Caco-2 (cell line): ENCODE measurements around the gene SEMG1. TPM values are rescaled to one million over a fixed set of nuclear protein-coding genes. Genes with fewer than 3 reads are reported as not detected.

Experiments used
- BruUV-seq: library from RNA; stranded (reverse); fragments of 400-500 nt; replicated peaks from 2 replicates; lab custom pipeline; 2021; lab: Mats Ljungman, UMichigan
- CTCF ChIA-PET: fragments of 300-600 bp; sonication (Branson Sonifier 250); formaldehyde crosslinking; loops from one replicate; lab custom pipeline; 2022; ENCODE audit warnings: antibody characterized with exemption; lab: Charles Lee
- POLR2A ChIA-PET: fragments of 300-600 bp; sonication (Branson Sonifier 250); formaldehyde crosslinking; loops from one replicate; lab custom pipeline; 2022; ENCODE audit warnings: antibody characterized with exemption; lab: Charles Lee
- DNase-seq, 2 experiments: peaks; one replicate each; pipeline versions ENCODE4 v3.0.0 to v3.0.0-alpha.2; 2020 to 2022
- H3K27me3 ChIP-seq: replicated peaks from 2 replicates; pipeline ENCODE4 v1.6.0; 2011; ENCODE audit warnings: low read length; ENCODE audit not compliant: control insufficient read depth, insufficient read depth
- H3K36me3 ChIP-seq: 2 replicates; pipeline ENCODE4 v1.5.1; 2011; ENCODE audit warnings: low read length; ENCODE audit not compliant: control insufficient read depth, insufficient read depth
- H3K4me1 ChIP-seq: fragments of 250-450 bp; sonication (Bioruptor Pico); 2 replicates; pipeline ENCODE4 v1.5.1; 2020; ENCODE audit warnings: mild to moderate bottlenecking
- H3K4me3 ChIP-seq: 2 replicates; pipeline ENCODE4 v1.5.1; 2011; ENCODE audit warnings: low read depth, mild to moderate bottlenecking, control low read depth, low read length
- H3K9me3 ChIP-seq: fragments of 250-450 bp; sonication (Bioruptor Pico); 2 replicates; pipeline ENCODE4 v1.5.1; 2020; ENCODE audit warnings: mild to moderate bottlenecking, moderate library complexity
- H3K27ac Mint-ChIP-seq: one replicate; pipeline ENCODE4 v1.8.0; 2022; ENCODE audit warnings: mixed read lengths; ENCODE audit not compliant: unreplicated experiment
- H3K27me3 Mint-ChIP-seq: one replicate; pipeline ENCODE4 v1.8.0; 2022; ENCODE audit warnings: mixed read lengths; ENCODE audit not compliant: insufficient read depth, unreplicated experiment
- H3K36me3 Mint-ChIP-seq: one replicate; pipeline ENCODE4 v1.8.0; 2022; ENCODE audit warnings: mild to moderate bottlenecking, mixed read lengths; ENCODE audit not compliant: insufficient read depth, unreplicated experiment
- H3K4me1 Mint-ChIP-seq: one replicate; pipeline ENCODE4 v1.8.0; 2022; ENCODE audit warnings: low read depth, mixed read lengths; ENCODE audit not compliant: unreplicated experiment
- H3K4me3 Mint-ChIP-seq: one replicate; pipeline ENCODE4 v1.8.0; 2022; ENCODE audit warnings: mild to moderate bottlenecking, moderate library complexity, mixed read lengths; ENCODE audit not compliant: unreplicated experiment
- H3K9me3 Mint-ChIP-seq: one replicate; pipeline ENCODE4 v1.8.0; 2022; ENCODE audit warnings: mixed read lengths; ENCODE audit not compliant: unreplicated experiment
- intact Hi-C: fragments of 100-400 bp; cut with micrococcal nuclease; formaldehyde crosslinking; loops from one replicate; pipeline ENCODE4 v1.10.0; 2022; ENCODE audit not compliant: unreplicated experiment
- total RNA-seq: library from RNA; stranded (reverse); gene quantifications from 2 replicates; pipeline ENCODE4 v1.2.3, GENCODE V29; 2022
- TF ChIP-seq, protein P1 (sequence below), 2 experiments: fragments of 200-600 bp in 1 of 2; IDR thresholded peaks; 1 replicate in 1 of 2; 2 replicates in 1 of 2; pipeline versions ENCODE4 v1.5.1 to v1.8.0; 2011 to 2022; ENCODE audit warnings: antibody characterized with exemption in 1 of 2, control low read depth in 1 of 2, inconsistent platforms in 1 of 2, low read depth in 1 of 2, low read length in 1 of 2, mild to moderate bottlenecking in 1 of 2, moderate library complexity in 1 of 2; ENCODE audit not compliant: insufficient read depth in 1 of 2, severe bottlenecking in 1 of 2, unreplicated experiment in 1 of 2

The SEMG1 gene
- total RNA-seq, 1 experiment from 2014 or later: not detected

DNA sequence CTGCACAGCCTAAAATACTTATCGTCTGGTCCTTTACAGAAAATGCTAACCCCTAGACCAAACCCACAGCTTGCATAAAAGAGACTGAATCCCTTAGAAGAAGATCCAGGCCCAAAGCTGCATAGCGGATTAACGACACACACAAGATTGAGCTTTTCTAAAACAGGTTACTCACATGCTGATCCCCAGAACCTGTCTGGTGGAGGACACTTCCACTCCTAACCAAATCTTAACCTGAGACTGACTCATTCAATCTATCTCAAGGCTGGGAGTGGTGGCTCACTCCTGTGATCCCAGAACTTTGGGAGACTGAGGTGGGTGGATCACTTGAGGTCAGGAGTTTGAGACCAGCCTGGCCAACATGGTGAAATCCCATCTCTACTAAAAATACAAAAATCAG is 50.3 kb downstream of the SEMG1 start:
- no peak for DNase-seq
- H3K9me3 Mint-ChIP-seq: no peaks in the 10 kb centered on the region
- peaks cover 13% of the 10 kb centered on the region for H3K27me3 Mint-ChIP-seq
- no peaks in the 10 kb centered on the region for H3K27me3 ChIP-seq
- no peak overlapping the region for H3K27ac Mint-ChIP-seq
- TF ChIP-seq, protein P1, sequence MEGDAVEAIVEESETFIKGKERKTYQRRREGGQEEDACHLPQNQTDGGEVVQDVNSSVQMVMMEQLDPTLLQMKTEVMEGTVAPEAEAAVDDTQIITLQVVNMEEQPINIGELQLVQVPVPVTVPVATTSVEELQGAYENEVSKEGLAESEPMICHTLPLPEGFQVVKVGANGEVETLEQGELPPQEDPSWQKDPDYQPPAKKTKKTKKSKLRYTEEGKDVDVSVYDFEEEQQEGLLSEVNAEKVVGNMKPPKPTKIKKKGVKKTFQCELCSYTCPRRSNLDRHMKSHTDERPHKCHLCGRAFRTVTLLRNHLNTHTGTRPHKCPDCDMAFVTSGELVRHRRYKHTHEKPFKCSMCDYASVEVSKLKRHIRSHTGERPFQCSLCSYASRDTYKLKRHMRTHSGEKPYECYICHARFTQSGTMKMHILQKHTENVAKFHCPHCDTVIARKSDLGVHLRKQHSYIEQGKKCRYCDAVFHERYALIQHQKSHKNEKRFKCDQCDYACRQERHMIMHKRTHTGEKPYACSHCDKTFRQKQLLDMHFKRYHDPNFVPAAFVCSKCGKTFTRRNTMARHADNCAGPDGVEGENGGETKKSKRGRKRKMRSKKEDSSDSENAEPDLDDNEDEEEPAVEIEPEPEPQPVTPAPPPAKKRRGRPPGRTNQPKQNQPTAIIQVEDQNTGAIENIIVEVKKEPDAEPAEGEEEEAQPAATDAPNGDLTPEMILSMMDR (IDR thresholded peaks at IDR 0.05; ENCODE audit: insufficient read depth in 1 of 2, low read depth in 1 of 2, low read length in 1 of 2, severe bottlenecking in 1 of 2, unreplicated experiment in 1 of 2): no peak
- H3K4me3 ChIP-seq: no peak overlapping the region
- CTCF ChIA-PET: interaction anchor here (1.5 kb wide), 1 partner anchor 35 kb away, joined by 4 read pairs; no protein-coding TSS in a partner anchor
- BruUV-seq: no TSS peak
- no peak overlapping the region for H3K4me3 Mint-ChIP-seq
- no peaks in the 10 kb centered on the region for H3K36me3 Mint-ChIP-seq
- POLR2A ChIA-PET: no interaction called here
- H3K36me3 ChIP-seq: no peaks in the 10 kb centered on the region
- H3K9me3 ChIP-seq: no peaks in the 10 kb centered on the region; the same call in 1 of the 2 replicates
- H3K4me1 ChIP-seq: peaks cover 6% of the 10 kb centered on the region
- intact Hi-C loops: no loop called here
- H3K4me1 Mint-ChIP-seq: peaks cover 6% of the 10 kb centered on the region

DNA sequence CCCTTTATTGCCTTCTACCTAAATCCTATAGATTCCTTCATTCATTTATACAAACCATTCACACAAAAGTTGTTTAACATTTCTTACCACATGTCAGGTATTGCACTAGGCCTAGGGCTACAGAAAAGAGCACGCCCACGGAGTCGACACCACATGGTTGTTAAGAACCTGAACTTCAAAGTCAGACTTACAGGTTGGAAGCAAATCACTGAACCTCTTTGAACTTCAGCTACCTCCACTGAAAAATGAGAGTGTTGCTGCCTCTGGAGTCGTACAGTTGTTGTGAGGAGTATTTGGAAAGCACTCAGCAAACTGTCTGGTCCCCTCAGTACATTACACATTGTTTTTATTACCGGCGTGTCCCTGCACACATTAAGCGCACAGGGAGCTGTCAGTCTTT is 50.9 kb downstream of the SEMG1 start:
- no peaks in the 10 kb centered on the region for H3K36me3 Mint-ChIP-seq
- peaks cover 6% of the 10 kb centered on the region for H3K4me1 Mint-ChIP-seq
- Histone ChIP-seq H3K36me3 (no peaks in the 10 kb centered on the region), H3K4me1 (peaks cover 6% of the 10 kb centered on the region), H3K27me3 (no peaks in the 10 kb centered on the region), H3K9me3 (no peaks in the 10 kb centered on the region; the same call in 1 of the 2 replicates), H3K4me3 (no peak overlapping the region)
- ChIA-PET POLR2A (no interaction called here), CTCF (interaction anchor here (1.5 kb wide), 1 partner anchor 34 kb away, joined by 4 read pairs; no protein-coding TSS in a partner anchor)
- H3K9me3 Mint-ChIP-seq: no peaks in the 10 kb centered on the region
- H3K27ac Mint-ChIP-seq: no peak overlapping the region
- no TSS peak for BruUV-seq
- H3K4me3 Mint-ChIP-seq: no peak overlapping the region
- intact Hi-C loops: no loop called here
- TF ChIP-seq, protein P1 (IDR thresholded peaks at IDR 0.05; ENCODE audit: insufficient read depth in 1 of 2, low read depth in 1 of 2, low read length in 1 of 2, severe bottlenecking in 1 of 2, unreplicated experiment in 1 of 2): no peak
- peaks cover 15% of the 10 kb centered on the region for H3K27me3 Mint-ChIP-seq
- no peak for DNase-seq

DNA sequence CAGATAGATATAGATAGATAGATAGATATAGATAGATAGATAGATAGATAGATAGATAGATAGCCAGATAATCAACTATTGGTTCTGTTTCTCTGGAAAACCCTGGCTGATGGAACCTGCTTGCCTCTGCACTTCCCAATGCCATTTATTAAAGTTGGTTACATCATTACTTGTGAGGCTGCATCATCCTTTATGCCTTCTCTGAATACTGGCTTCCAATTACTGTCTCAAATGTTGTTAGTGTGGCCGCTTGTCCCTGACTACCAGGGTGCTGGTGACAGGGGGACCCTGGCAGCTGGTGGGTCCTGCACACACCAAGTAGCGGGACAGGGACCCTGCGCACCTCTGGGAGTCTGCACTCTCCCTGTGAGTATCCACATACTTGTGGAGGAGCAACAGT is 51.4 kb downstream of the SEMG1 start:
- intact Hi-C loops: no loop called here
- TF ChIP-seq, protein P1 (IDR thresholded peaks at IDR 0.05; ENCODE audit: insufficient read depth in 1 of 2, low read depth in 1 of 2, low read length in 1 of 2, severe bottlenecking in 1 of 2, unreplicated experiment in 1 of 2): no peak
- Histone ChIP-seq H3K36me3 (no peaks in the 10 kb centered on the region), H3K4me3 (no peak overlapping the region), H3K27me3 (no peaks in the 10 kb centered on the region), H3K9me3 (no peaks in the 10 kb centered on the region; the same call in 1 of the 2 replicates), H3K4me1 (peaks cover 6% of the 10 kb centered on the region)
- no peaks in the 10 kb centered on the region for H3K36me3 Mint-ChIP-seq
- peaks cover 18% of the 10 kb centered on the region for H3K27me3 Mint-ChIP-seq
- POLR2A ChIA-PET: no interaction called here
- no peak for DNase-seq
- H3K9me3 Mint-ChIP-seq: no peaks in the 10 kb centered on the region
- CTCF ChIA-PET: no interaction called here
- H3K4me1 Mint-ChIP-seq: peaks cover 6% of the 10 kb centered on the region
- no peak overlapping the region for H3K4me3 Mint-ChIP-seq
- no TSS peak for BruUV-seq
- H3K27ac Mint-ChIP-seq: no peak overlapping the region
